Liver (tissue), 3 donors: ENCODE measurements around the gene COX4I1.
"Not testable (repeated sequence)": the region's sequence is repeated elsewhere in the genome, so short reads cannot be mapped to it uniquely, and the experiment has no call there.

ENCODE experiments used
- ATF3 ChIP-seq: IDR thresholded peaks from 2 replicates; pipeline ENCODE4 v1.6.1; 2016; ENCODE audit warnings: antibody characterized with exemption
- CTCF ChIP-seq: fragments of 150-350 bp; IDR thresholded peaks from 2 replicates; pipeline ENCODE4 v1.5.1; 2017; ENCODE audit warnings: improper control_type of control experiment, low read depth, low read length; ENCODE audit not compliant: missing input control
- EGR1 ChIP-seq, 2 donors: IDR thresholded peaks; 2 replicates each; pipeline ENCODE4 v1.6.1; 2016 to 2018; ENCODE audit warnings: antibody characterized with exemption in 2 of 2, low read depth in 2 of 2
- FOXA1 ChIP-seq: IDR thresholded peaks from 2 replicates; pipeline ENCODE4 v1.6.1; 2016; ENCODE audit warnings: antibody characterized with exemption
- HNF4A ChIP-seq, 2 donors: conservative IDR thresholded peaks; 2 replicates each; pipeline ENCODE4 v1.6.1; 2016; ENCODE audit warnings: antibody characterized with exemption in 2 of 2, mild to moderate bottlenecking in 2 of 2
- HNF4G ChIP-seq: IDR thresholded peaks from 2 replicates; pipeline ENCODE4 v1.6.1; 2016; ENCODE audit warnings: antibody characterized with exemption
- JUND ChIP-seq, 2 donors: IDR thresholded peaks; 2 replicates each; pipeline ENCODE4 v1.6.1; 2016; ENCODE audit warnings: antibody characterized with exemption in 2 of 2
- RAD21 ChIP-seq, 2 donors: IDR thresholded peaks; 2 replicates each; pipeline ENCODE4 v1.6.1; 2016; ENCODE audit warnings: antibody characterized with exemption in 2 of 2, mild to moderate bottlenecking in 2 of 2
- REST ChIP-seq: IDR thresholded peaks from 2 replicates; pipeline ENCODE4 v1.6.1; 2016; ENCODE audit warnings: antibody characterized with exemption, mild to moderate bottlenecking
- SP1 ChIP-seq: IDR thresholded peaks from 2 replicates; pipeline ENCODE4 v1.6.1; 2018; ENCODE audit warnings: antibody characterized with exemption, mild to moderate bottlenecking
- TAF1 ChIP-seq: conservative IDR thresholded peaks from 2 replicates; pipeline ENCODE4 v1.6.1; 2016; ENCODE audit warnings: antibody characterized with exemption, mild to moderate bottlenecking
- YY1 ChIP-seq: IDR thresholded peaks from 2 replicates; pipeline ENCODE4 v1.6.1; 2016; ENCODE audit warnings: antibody characterized with exemption, mild to moderate bottlenecking
- TF ChIP-seq, protein P1 (sequence below): IDR thresholded peaks from 2 replicates; pipeline ENCODE4 v1.6.1; 2016; ENCODE audit warnings: antibody characterized with exemption
- donor health status: healthy.
- donor health status: healthy.

- TF ChIP-seq CTCF; FOXA1; TAF1; ATF3; YY1; HNF4G; SP1; REST; JUND (IDR thresholded peaks at IDR 0.05); EGR1 (IDR thresholded peaks at IDR 0.05; ENCODE audit: low read depth in 2 of 2); RAD21 (IDR thresholded peaks at IDR 0.05); HNF4A (conservative IDR thresholded peaks at IDR 0.05): not testable (repeated sequence)
- TF ChIP-seq, protein P1, sequence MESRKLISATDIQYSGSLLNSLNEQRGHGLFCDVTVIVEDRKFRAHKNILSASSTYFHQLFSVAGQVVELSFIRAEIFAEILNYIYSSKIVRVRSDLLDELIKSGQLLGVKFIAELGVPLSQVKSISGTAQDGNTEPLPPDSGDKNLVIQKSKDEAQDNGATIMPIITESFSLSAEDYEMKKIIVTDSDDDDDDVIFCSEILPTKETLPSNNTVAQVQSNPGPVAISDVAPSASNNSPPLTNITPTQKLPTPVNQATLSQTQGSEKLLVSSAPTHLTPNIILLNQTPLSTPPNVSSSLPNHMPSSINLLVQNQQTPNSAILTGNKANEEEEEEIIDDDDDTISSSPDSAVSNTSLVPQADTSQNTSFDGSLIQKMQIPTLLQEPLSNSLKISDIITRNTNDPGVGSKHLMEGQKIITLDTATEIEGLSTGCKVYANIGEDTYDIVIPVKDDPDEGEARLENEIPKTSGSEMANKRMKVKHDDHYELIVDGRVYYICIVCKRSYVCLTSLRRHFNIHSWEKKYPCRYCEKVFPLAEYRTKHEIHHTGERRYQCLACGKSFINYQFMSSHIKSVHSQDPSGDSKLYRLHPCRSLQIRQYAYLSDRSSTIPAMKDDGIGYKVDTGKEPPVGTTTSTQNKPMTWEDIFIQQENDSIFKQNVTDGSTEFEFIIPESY, result not testable (repeated sequence)
Observed at GRCh38 chr16:85817195-85817594, 17.7 kb downstream of the COX4I1 start.
